BLaER1 treated with 17β-estradiol and CSF1 and Interleukin-3, amounts not matched to agents 10 nM and 100 nM (cell line): ENCODE data around the gene SBF2.

Source experiments
- H3K27ac ChIP-seq, 11 experiments: shearing (Covaris generic); formaldehyde crosslinking; 2 replicates each; pipeline ENCODE4 v1.8.1; 2022
- H3K27me3 ChIP-seq, 11 experiments: shearing (Covaris generic); formaldehyde crosslinking; 2 replicates each; pipeline ENCODE4 v1.8.1; 2022
- H3K36me3 ChIP-seq, 11 experiments: shearing (Covaris generic); formaldehyde crosslinking; 2 replicates each; pipeline ENCODE4 v1.8.1; 2022
- H3K4me1 ChIP-seq, 10 experiments: shearing (Covaris generic); formaldehyde crosslinking; 2 replicates each; pipeline ENCODE4 v1.8.1; 2022
- H3K4me2 ChIP-seq, 11 experiments: shearing (Covaris generic); formaldehyde crosslinking; 2 replicates each; pipeline ENCODE4 v1.8.1; 2022
- H3K4me3 ChIP-seq, 10 experiments: shearing (Covaris generic); formaldehyde crosslinking; 2 replicates each; pipeline ENCODE4 v1.8.1; 2022
- H3K9ac ChIP-seq, 11 experiments: shearing (Covaris generic); formaldehyde crosslinking; 2 replicates each; pipeline ENCODE4 v1.8.1; 2022
- H3K9me3 ChIP-seq, 11 experiments: shearing (Covaris generic); formaldehyde crosslinking; replicated peaks in 1 of 11; 2 replicates each; pipeline ENCODE4 v1.8.1; 2022
- H4K20me1 ChIP-seq, 11 experiments: shearing (Covaris generic); formaldehyde crosslinking; 2 replicates each; pipeline ENCODE4 v1.8.1; 2022
- Cebpa-rat ChIP-seq, 11 experiments: shearing (Covaris generic); IDR thresholded peaks; 2 replicates each; pipeline ENCODE4 v1.8.1; 2022

SBF2 gene

DNA sequence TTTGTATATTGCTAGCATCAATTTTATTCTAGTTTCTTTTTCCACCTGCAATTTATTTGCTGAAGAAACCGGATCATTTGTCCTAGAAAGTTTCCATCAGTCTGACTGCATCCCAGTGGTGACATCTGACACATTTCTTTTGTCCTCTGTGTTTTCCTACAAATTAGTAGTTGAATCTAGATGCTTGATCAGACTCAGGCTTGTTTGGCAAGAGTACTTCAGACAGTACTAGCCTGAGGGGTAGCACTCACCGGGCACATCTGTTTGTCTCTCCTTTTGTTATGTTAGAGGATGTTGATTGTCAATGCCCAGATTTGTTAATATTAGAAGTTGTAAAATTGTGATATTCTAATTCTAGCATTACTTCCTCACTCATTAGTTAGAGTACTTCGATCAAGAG, 425.4 kb downstream of the SBF2 start:
- no peak overlapping the region for H3K9ac ChIP-seq
- no peak for TF ChIP-seq Cebpa-rat (IDR thresholded peaks at IDR 0.05)
- H3K27ac ChIP-seq, result no peak overlapping the region
- no peaks in the 10 kb centered on the region for H3K27me3 ChIP-seq
- H4K20me1 ChIP-seq, result no peaks in the 10 kb centered on the region
- H3K36me3 ChIP-seq, result peaks cover 0 to 24% (median 0%) of the 10 kb centered on the region in 11 experiments; a peak in 3 of 22 replicates
- no peaks in the 10 kb centered on the region for H3K4me1 ChIP-seq
- no peak overlapping the region for H3K4me2 ChIP-seq
- peaks cover 16 to 37% (median 25%) of the 10 kb centered on the region in 11 experiments; a peak in 20 of 22 replicates for H3K9me3 ChIP-seq
- no peak overlapping the region for H3K4me3 ChIP-seq

DNA sequence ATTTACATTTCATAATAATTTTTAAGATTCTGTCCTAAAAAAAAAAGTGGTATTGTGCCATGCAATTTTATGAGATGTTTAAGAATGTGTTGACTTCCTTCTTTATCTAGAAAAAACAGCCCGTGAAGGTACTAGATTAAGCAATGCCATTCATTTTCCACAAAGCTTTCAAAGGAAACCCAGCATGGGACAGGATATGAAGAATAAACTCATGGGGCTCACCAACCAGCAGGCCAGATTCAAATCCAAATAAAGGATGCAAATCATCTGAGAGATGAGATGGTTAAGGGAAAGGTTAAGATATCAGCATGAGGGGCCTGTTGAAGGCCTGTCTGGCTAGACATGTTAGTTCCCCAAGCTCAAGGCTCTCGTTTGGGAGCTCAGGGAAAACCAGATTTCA, 431.0 kb downstream of the SBF2 start:
- H3K4me2 ChIP-seq, result no peak overlapping the region
- H3K27ac ChIP-seq, result no peak overlapping the region
- peaks cover 0 to 11% (median 4%) of the 10 kb centered on the region in 11 experiments; a peak in 5 of 22 replicates for H3K9me3 ChIP-seq
- H4K20me1 ChIP-seq, result peaks cover 0 to 13% (median 0%) of the 10 kb centered on the region in 11 experiments; a peak in 1 of 22 replicates
- no peak for TF ChIP-seq Cebpa-rat (IDR thresholded peaks at IDR 0.05)
- H3K4me3 ChIP-seq, result no peak overlapping the region
- H3K27me3 ChIP-seq, result no peaks in the 10 kb centered on the region
- H3K4me1 ChIP-seq, result peaks cover 23 to 43% (median 33%) of the 10 kb centered on the region in 10 experiments
- H3K9ac ChIP-seq, result no peak overlapping the region
- H3K36me3 ChIP-seq, result peaks cover 0 to 3% (median 0%) of the 10 kb centered on the region in 11 experiments; a peak in 1 of 22 replicates

DNA sequence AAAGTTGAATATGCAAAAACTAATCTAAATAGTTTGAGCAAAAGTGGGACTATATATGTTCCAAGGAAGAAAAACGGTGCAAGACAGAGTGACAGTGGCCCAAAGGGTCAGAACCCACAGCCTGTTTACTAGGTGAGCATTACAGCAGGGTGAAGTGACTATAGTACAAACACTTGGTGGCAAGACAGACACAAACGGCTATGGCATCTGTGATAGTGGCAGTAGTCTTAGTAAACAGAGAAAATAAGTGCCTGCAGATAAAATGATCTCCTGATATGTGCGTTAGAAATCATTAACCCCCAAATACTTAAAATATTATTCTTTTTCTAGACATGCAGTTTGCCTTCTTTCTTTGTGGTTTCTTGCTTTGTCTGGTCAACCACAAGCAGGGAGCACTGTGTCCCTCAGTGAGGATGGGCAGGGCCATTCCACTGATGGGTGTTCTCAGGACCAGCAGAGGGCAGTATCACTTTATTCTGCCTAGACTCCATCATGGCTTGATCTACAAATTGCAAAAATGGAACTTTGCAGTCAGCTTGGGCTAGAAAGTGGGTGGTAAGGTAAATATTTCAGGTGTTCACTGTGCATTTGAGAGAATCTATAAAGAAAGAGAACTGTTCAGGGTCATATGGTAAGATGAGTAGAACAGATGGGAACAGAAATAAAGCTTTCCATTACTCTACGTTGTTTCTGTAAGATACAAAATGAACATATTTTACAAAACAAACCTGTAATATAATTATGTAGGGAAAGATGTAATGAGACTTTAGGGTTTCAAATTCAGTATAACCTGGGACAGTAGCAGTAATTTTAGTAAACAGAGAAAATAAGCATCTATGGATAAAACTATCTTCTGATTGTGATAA, 431.9 kb downstream of the SBF2 start:
- Histone ChIP-seq H3K27me3 (no peaks in the 10 kb centered on the region), H3K4me3 (no peak overlapping the region), H3K27ac (no peak overlapping the region), H3K4me2 (peak overlapping the region in 2 of 11 experiments; percentile 20 to 24; a peak in 3 of 22 replicates), H3K9me3 (peaks cover 0 to 11% (median 4%) of the 10 kb centered on the region in 11 experiments; a peak in 4 of 22 replicates), H4K20me1 (peaks cover 0 to 13% (median 0%) of the 10 kb centered on the region in 11 experiments; a peak in 1 of 22 replicates), H3K4me1 (peaks cover 27 to 52% (median 40%) of the 10 kb centered on the region in 10 experiments), H3K9ac (no peak overlapping the region), H3K36me3 (peaks cover 0 to 7% (median 0%) of the 10 kb centered on the region in 11 experiments; a peak in 3 of 22 replicates)
- no peak for TF ChIP-seq Cebpa-rat (IDR thresholded peaks at IDR 0.05)

DNA sequence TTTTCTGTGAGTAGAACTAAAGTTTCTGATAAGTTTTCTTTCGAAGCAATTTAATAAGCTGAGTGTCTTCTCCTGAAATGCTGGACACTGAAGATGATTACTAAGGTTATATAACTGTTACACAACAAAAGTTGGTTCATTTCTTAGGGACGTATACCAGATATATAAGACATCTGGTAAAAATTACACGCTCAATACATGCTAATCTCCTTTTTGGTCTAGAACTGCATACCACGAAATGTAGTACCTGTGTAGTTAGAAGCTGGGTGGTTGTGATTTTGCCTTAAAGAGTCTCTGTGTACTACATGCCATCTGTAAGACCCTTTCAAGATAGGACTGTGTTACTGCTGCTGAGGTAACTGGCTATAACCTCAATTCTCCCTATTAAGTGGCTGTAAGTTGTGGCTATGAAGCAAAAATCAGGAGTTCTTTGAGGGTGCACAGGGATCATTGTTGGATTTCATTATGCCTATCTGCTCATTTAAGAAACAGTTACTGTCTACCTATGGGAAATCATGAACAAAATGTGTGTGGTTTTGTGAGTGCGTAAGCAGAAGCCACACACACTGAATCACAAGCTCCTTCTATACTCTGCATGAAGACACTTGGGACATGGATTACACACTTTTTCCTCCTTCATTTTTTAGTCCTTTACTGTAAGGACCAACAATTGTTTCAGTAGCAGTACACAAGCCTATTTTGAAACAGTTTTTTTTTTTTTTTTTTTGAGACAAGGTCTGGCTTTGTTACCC, 434.3 kb downstream of the SBF2 start:
- Histone ChIP-seq H3K36me3 (peaks cover 0 to 31% (median 0%) of the 10 kb centered on the region in 11 experiments; a peak in 4 of 22 replicates), H3K27ac (peak overlapping the region in 4 of 11 experiments; percentile 1 to 70 (median 36); a peak in 6 of 22 replicates), H3K9me3 (no peaks in the 10 kb centered on the region), H3K27me3 (no peaks in the 10 kb centered on the region), H4K20me1 (peaks cover 0 to 15% (median 0%) of the 10 kb centered on the region in 11 experiments; a peak in 1 of 22 replicates), H3K4me3 (no peak overlapping the region), H3K9ac (no peak overlapping the region; a peak in 1 of 22 replicates), H3K4me1 (peaks cover 42 to 76% (median 64%) of the 10 kb centered on the region in 10 experiments), H3K4me2 (peak overlapping the region; percentile 2 to 79 (median 69); a peak in 19 of 22 replicates)
- no peak for TF ChIP-seq Cebpa-rat (IDR thresholded peaks at IDR 0.05)

DNA sequence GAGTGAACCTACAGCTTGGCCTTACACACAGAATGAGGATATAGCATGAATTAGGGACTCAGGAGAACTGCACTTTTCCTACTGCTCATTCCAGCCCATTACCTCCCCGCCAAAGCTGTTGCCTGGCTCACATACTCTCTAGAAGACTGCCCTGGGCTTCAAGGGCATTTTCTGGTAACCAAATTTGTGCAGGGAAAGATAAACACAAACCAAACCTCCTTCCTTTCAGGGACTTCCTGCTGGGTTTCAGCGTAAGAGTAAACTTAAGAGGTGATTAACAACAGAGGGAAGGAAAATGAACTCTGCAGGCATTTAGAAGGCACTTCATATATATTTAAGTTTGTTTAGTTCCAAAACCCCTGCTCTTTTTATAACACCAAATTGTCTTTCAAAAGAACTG, 435.2 kb downstream of the SBF2 start:
- peaks cover 51 to 85% (median 72%) of the 10 kb centered on the region in 10 experiments for H3K4me1 ChIP-seq
- peak overlapping the region; percentile 39 to 79 (median 72); a peak in 21 of 22 replicates for H3K4me2 ChIP-seq
- peak overlapping the region in 9 of 11 experiments; percentile 9 to 73 (median 62); a peak in 15 of 22 replicates for H3K27ac ChIP-seq

DNA sequence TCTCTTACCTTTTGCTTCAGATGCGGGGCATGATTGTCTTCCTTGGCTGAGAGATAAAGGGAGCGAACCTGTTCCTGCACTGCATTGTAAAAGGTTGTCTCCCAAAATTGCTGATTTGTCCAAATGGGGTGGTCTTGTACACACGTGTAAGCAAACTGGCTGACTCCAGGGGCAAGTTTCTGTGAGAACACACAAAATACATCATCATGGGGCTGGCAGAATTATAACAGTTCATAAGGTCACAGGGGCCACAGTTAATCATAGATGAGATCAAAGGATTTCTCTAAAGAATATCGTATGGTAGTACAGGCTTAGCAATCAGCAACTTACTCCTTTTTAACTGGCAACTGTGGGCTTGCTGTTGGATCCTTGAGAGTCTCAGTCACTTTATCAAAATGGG, 435.8 kb downstream of the SBF2 start:
- Histone ChIP-seq H3K4me3 (peak overlapping the region in 2 of 10 experiments; percentile 5 to 6; a peak in 1 of 20 replicates), H3K36me3 (peaks cover 0 to 40% (median 0%) of the 10 kb centered on the region in 11 experiments; a peak in 4 of 22 replicates), H4K20me1 (peaks cover 0 to 13% (median 0%) of the 10 kb centered on the region in 11 experiments; a peak in 2 of 22 replicates), H3K9me3 (no peaks in the 10 kb centered on the region), H3K4me2 (peak overlapping the region; percentile 21 to 79 (median 72); a peak in 20 of 22 replicates), H3K9ac (peak overlapping the region in 3 of 11 experiments; percentile 1 to 66 (median 24); a peak in 2 of 22 replicates), H3K27me3 (no peaks in the 10 kb centered on the region), H3K27ac (peak overlapping the region in 6 of 11 experiments; percentile 7 to 73 (median 66); a peak in 11 of 22 replicates), H3K4me1 (peaks cover 51 to 91% (median 75%) of the 10 kb centered on the region in 10 experiments)
- no peak for TF ChIP-seq Cebpa-rat (IDR thresholded peaks at IDR 0.05)

More for the DNA sequence above, 435.2 kb downstream of the SBF2 start:
- Histone ChIP-seq H3K27me3 (no peaks in the 10 kb centered on the region), H3K4me3 (peak overlapping the region in 1 of 10 experiments; percentile 24; a peak in 1 of 20 replicates), H3K9me3 (no peaks in the 10 kb centered on the region), H4K20me1 (peaks cover 0 to 15% (median 0%) of the 10 kb centered on the region in 11 experiments; a peak in 2 of 22 replicates), H3K36me3 (peaks cover 0 to 34% (median 0%) of the 10 kb centered on the region in 11 experiments; a peak in 4 of 22 replicates), H3K9ac (peak overlapping the region in 7 of 11 experiments; percentile 8 to 66 (median 50); a peak in 10 of 22 replicates)
- TF ChIP-seq Cebpa-rat (IDR thresholded peaks at IDR 0.05), result no peak

DNA sequence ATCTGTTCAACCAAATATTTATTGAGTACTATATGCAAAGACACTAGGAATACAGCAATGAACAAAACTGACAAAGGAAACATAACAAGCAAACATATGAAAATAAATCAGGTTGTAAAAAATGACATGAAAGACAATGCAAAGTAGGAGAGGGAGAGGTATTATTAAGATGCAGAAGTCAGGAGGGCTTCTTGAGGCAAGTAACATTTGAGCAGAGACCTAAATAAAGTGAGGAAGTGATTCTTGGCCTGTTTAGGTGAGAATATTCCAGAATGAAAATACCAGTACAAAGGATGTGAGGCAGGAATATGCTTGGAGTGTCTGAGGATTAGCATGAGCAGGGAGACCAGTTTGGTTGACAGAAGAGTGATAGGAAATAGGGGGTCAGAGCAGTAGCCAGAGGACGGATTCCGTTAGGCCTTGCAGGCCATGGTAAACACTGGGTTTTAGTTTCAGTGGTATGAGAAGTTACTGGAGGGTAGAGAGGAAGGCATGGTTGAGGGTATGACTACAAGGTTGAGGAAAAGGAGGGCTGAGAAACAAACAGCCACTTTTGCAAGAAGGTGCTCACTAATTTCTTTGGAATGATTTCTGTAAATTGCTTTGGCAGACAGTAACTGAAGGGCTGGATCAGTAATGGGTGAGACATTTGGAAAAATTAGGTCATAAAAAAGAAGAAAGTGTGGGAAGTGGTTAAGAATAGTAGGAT, 438.3 kb downstream of the SBF2 start:
- Histone ChIP-seq H4K20me1 (peaks cover 0 to 10% (median 0%) of the 10 kb centered on the region in 11 experiments; a peak in 2 of 22 replicates), H3K4me2 (peak overlapping the region in 10 of 11 experiments; percentile 1 to 87 (median 71); a peak in 18 of 22 replicates), H3K4me3 (peak overlapping the region in 1 of 10 experiments; percentile 8; a peak in 2 of 20 replicates), H3K27me3 (no peaks in the 10 kb centered on the region), H3K36me3 (peaks cover 0 to 64% (median 0%) of the 10 kb centered on the region in 11 experiments; a peak in 5 of 22 replicates), H3K9me3 (no peaks in the 10 kb centered on the region; a peak in 1 of 22 replicates), H3K9ac (peak overlapping the region in 6 of 11 experiments; percentile 34 to 69 (median 52); a peak in 10 of 22 replicates), H3K4me1 (peaks cover 48 to 74% (median 67%) of the 10 kb centered on the region in 10 experiments), H3K27ac (peak overlapping the region in 8 of 11 experiments; percentile 52 to 82 (median 68); a peak in 16 of 22 replicates)
- peak in 1 of 11 experiments; percentile 70; a peak in 1 of 22 replicates for TF ChIP-seq Cebpa-rat (IDR thresholded peaks at IDR 0.05)
